GM21526 (cell line): Measurements from ENCODE around the gene SNRNP27.
"Not testable (repeated sequence)": the region's sequence is repeated elsewhere in the genome, so short reads cannot be mapped to it uniquely, and the experiment has no call there.

Experiments used
- ATAC-seq: cut with Tn5 transposase; IDR thresholded peaks from one replicate; pipeline ENCODE4 v1.9.1; 2021; ENCODE audit warnings: moderate library complexity; ENCODE audit not compliant: unreplicated experiment, low FRiP score

Gene SNRNP27

GRCh38 chr2:69893684-69894551, at the start of gene SNRNP27:
SNRNP27 (plus strand) TSS chr2:69893956; CDS start chr2:69893985, 29 bp downstream.
- ATAC-seq, result no peak

GRCh38 chr2:69843993-69844392, 49.8 kb upstream of the SNRNP27 start:
- no peak for ATAC-seq

- ATAC-seq, result no peak
Observed at GRCh38 chr2:69844560-69844959, 49.2 kb upstream of the SNRNP27 start.

GRCh38 chr2:69846182-69847067, 47.3 kb upstream of the SNRNP27 start:
- no peak for ATAC-seq

- no peak for ATAC-seq
Observed at GRCh38 chr2:69847068-69847828, 46.5 kb upstream of the SNRNP27 start.

- ATAC-seq, result no peak
Observed at GRCh38 chr2:69848186-69848790, 45.5 kb upstream of the SNRNP27 start.

- no peak for ATAC-seq
Observed at GRCh38 chr2:69858261-69858660, 35.5 kb upstream of the SNRNP27 start.

GRCh38 chr2:69863298-69863697, 30.5 kb upstream of the SNRNP27 start:
- no peak for ATAC-seq

GRCh38 chr2:69888451-69888850, 5.3 kb upstream of the SNRNP27 start:
- no peak for ATAC-seq

GRCh38 chr2:69889302-69889701, 4.5 kb upstream of the SNRNP27 start:
- no peak for ATAC-seq

- no peak for ATAC-seq
Observed at GRCh38 chr2:69890881-69891280, 2.9 kb upstream of the SNRNP27 start.

- ATAC-seq, result not testable (repeated sequence)
Observed at GRCh38 chr2:69892838-69893424, 825 bp upstream of the SNRNP27 start.

GRCh38 chr2:69894737-69895136, 981 bp downstream of the SNRNP27 start:
- ATAC-seq, result not testable (repeated sequence)

GRCh38 chr2:69902213-69902922, 8.6 kb downstream of the SNRNP27 start:
- ATAC-seq, result peak; percentile 43

- no peak for ATAC-seq
Observed at GRCh38 chr2:69907216-69907615, 13.5 kb downstream of the SNRNP27 start.

GRCh38 chr2:69911985-69912563, 18.3 kb downstream of the SNRNP27 start:
- ATAC-seq, result no peak

- peak; percentile 81 for ATAC-seq
Observed at GRCh38 chr2:69914164-69914949, 20.6 kb downstream of the SNRNP27 start.
